Hindlimb muscle (tissue), 1 donor: ENCODE results near the gene HPS6. TPM values are rescaled to one million over a fixed set of nuclear protein-coding genes. Genes with fewer than 3 reads are reported as not detected.
A peak's percentile ranks its signal among the peaks of the same experiment; 100 is the strongest.

Source experiments
- DNase-seq: peaks from one replicate; pipeline ENCODE4 v3.0.0-alpha.2; 2013
- polyA plus RNA-seq: library from polyadenylated mRNA; unstranded; fragments of 120-200 nt; gene quantifications from one replicate; pipeline ENCODE4 v1.2.1, GENCODE V29; 2013; ENCODE audit not compliant: insufficient read length

Gene HPS6
- polyA plus RNA-seq, 1 donor, result 9.8 TPM

DNA sequence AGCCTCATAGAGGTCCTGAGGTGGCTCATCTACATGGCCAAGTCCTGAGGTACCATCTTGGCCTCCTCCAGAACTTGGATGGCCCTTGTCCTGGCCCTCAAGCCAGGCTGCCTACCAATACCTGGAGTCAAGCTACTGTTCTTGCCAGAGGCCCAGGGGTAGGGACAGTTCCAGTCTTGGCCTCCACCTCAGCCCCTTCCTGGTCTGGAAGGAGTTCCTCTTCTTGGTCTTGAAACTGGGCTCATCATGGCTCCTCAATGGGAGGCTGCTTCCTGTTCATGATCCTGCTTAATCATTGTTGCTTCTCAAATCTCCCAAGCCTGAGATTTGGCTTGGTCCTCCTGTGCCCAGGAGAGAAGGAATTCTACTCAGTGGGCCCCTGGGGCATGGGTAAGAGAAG is 3.9 kb downstream of the HPS6 start:
- DNase-seq, result no peak

DNA sequence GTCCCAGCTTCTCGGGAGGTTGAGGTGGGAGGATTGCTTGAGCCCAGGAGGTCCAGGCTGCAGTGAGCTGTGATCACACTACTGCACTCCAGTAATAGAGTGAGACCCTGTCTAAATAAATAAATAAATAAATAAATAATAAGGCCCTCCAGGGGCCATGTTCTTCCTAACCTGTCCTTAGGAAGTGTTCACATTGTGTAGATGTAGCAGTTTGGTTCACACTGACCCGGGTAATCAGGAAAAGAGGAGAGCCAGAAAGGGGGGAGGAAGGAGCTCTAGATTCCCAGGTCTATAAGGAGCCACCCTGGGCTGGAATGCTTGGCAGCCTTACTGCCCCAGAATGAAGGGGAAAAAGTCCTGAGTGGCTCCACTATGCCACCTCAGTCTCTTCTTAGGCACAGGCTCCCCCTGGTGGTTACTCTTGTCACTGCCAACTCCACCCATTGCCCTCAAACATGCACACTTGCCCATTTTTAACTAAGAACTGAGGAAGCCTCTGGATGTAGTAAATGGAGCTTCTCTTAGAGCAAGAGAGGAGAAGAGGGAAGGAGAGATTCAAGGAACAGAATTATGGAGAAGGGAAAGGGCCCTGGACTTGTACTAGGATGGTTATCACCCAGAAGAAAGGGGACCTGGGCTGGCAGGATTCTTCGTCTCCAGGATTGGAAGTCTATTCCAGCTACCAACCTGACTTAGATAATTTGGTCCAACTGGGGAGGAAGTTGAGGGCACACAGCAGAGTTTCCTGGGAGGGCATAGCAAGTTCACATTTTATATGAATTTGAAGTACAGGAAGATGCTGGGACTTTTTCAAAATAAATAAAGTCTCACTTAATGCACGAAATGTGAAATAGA is 7.8 kb downstream of the HPS6 start:
- DNase-seq, result peak; percentile 66

DNA sequence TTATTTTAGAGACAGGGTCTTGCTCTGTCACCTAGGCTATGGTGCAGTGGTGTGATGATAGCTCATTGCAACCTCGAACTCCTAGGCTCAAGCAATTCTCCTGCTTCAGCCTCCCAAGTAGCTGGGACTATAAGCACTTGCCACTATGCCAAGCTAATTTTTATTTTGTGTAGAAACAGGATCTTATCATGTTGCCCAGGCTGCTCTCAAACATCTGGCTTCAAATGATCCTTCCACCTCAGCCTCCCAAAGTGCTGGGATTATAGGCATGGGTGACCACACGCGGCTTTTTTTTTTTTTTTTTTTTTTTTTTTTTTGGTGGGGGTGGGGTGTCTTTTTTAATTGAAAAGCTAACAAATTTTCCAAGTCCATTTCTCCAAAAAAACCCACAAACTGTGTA is 18.4 kb downstream of the HPS6 start:
- no peak for DNase-seq

DNA sequence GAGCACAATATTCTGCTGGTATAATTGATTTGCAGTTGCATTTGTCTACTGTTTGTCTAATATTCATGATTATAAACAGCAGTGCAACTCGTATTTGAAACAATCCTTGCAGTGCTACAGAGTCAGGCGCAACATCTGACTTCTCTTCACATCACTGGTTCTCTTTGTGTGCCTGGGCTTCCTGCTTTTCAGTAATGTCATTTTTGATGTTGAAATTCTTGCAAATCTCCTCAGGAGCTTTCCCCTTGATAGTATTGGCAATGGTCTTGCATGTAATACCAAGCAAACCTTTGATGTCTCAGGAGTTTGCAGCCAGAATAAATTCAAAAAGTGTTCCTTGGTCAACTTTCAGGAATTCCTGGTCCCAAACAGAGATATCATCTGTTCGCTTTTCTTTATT is 20.2 kb downstream of the HPS6 start:
- no peak for DNase-seq

DNA sequence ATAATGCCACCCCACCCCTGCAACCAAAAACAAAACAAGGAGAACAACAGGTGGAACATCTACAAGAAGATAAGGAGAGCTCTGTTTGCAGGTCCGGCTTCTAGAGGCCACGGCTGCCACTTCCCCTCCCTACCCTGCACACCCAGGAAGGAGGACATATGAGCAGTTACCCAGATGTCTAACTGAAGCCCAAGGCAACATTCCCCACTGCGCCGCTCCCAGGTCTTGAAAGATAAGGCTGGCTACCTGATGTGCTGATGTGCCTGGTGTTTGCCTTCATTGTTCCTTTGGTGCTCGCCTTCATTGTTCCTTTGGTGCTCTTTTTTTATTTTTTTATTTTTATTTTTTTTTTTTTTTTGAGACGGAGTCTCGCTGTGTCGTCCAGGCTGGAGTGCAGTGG is 21.0 kb downstream of the HPS6 start:
- no peak for DNase-seq

DNA sequence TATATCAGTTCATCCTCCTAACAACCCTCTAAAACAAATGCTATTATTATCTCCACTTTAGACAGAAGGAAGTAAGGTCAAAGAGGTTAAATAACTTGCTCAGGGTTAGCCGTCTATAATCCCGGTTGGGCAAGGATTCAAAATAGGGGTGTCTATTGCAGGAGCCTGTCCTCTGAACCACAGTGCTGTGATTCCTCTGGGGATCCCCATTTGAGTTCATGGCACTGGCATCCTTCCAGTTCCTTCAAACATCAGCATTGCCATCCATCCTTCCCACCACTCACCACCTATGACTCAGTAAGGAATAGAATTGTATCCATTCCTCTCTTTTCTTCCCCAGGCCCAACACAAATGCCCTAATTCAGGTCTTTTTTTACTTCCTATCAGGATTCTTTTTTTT is 25.6 kb downstream of the HPS6 start:
- no peak for DNase-seq

DNA sequence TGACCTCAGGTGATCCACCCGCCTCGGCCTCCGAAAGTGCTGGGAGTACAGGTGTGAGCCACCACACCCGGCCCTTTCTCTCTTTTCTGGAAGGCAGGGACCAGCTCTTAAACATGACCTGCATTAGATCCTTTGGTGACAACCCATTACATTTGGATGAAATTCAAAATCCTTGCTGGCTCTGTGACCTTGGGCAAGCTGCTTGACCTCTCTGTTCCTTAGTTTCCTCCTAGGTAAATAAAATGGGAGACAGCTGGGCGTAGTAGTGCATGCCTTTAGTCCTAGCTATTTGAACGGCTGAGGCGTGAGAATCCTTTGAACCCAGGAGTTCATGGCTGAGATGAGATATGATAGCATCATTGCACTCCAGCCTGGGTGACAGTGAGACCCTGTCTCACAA is 31.3 kb downstream of the HPS6 start:
- no peak for DNase-seq

DNA sequence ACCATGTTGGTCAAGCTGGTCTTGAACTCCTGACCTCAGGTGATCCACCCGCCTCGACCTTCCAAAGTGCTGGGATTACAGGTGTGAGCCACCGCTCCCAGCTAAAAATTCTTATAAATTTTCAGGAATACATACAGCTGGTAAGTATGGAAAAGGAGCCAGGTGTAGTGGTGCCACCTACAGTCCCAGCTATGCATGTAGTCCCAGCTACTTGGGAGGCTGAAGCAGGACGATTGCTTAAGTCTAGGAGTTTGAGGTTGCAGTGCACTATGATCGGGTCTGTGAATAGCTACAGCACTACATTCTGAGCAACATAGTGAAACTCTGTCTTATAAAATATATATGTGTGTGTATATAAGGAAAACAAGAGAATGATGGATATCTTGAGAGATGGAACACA is 36.0 kb downstream of the HPS6 start:
- DNase-seq, result no peak

DNA sequence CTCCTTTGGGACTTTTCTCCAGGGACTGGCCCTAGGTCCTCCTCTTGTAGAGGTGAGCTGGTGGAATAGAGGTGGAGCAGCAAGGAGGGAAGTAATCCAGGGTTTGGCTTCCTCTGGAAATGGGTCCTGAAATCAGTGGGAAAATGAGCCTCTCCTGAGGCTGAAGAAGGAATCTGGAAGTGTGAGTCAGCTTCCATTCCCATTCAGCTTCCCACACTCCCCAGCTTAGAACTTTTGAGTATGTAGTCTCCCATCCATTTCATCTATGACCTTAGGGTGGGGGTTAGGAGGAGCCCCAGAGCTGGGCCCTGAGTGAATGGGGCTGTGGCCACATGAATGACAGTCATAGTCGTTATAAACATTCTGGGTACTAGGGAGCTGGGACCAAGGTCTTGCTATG is 37.3 kb downstream of the HPS6 start:
- DNase-seq, result no peak

DNA sequence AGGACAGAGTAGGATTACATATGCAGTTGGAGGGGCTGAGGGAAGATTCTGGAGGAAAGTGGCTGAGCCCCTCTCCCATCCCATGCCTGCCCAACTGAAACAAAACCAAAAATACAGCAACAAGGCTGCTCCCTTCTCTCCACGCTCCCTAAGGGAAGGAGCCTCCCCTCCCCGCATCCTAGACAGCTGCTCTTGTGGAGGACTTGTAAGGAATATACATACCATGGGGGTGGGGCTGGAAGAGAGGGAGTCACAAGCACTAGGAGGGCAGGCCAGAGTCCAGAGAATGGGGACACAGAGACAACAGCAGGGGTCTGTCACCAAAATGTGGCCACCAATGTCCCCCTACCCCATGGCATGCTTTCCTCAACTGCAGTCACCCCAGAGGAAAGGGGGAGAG is 41.8 kb downstream of the HPS6 start:
- no peak for DNase-seq

DNA sequence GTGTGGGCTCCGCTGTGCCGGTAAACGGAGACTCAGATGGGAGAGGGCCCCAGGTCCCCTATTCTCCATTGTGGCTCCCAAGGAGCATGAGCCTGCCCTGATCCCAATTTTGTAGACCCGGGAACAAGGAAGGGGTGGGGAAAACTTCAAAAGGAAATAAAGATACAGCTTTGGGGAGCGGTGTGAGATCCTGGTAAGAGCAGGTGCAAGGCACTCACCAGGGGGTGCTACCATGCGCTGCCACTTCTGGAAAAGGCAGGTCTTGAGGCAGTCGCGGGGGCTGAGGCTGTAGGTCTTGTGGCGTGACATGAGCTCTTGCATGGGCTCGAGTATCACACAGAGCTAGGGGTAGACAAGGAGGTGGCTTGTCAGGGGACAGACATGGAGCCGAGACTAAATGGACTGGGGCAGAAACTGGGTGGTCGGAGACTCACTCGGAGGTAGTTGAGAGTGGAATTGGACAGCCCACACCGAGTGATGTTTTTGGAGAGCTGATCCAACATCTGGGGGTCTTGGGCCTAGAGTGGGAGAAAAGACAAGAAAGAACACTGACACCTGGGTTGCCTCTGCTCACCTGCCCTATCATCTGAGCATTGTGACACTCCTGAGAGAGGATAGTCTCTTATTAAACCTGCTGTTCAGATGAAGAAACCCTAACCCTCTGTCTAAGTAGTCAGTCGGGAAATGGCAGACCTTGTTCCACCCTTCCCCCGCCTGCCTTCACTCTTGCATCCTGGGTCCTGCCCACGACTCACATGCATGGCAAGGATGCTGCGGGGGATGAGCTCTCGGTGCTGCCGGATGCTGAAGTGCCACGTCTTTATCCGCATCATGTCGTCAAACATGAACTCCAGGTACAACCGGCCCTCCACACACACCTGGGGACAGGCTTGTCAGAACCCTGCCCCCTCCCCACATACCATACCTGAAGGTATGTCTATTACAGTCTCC is 44.3 kb downstream of the HPS6 start:
- DNase-seq, result no peak

DNA sequence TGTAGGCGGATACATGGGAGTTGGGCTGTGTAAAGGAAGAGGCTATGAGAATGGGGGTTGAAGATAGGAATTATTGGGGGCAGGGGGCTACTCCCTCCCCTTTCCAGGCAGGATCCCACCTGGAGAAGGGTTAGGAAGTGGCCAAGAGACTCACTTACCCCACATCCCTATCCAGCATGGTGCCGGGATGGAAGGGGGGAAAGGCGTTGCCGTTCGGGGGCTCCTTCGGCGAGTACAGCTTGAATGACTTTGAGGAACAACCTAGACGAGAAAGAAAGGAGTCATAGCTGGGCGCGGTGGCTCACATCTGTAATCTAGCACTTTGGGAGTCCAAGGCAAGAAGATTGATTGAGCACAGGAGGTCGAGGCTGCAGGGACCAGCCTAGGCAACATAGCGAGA is 46.1 kb downstream of the HPS6 start:
- no peak for DNase-seq

DNA sequence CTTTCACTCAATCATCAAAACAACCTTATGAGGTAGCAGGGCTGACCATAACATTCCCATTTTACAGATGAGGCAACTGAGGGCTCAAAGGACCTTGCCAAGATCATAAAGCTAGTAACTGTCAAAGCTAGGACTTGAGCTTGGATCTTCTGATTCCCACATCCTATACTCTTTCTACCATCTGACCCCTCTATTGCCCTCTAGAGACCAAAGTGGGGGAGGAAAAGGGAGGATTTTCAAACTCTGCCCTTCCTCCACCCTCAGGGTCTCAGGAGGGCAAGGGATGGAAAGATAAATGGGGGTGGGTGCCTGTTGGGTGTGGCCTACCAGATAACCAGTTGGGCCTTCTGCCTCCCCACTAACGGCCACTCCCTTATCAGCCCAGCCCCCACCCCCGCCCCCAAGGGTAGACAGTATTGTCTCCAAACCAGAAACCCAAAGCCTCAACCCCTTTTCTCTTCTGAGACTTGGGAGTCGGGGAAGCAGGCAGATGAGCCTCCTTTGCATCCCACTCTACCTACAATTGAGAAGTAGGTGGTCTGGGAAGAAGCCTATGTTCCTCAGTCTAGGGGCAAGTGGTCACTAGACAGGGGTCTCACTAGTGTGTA is 47.2 kb downstream of the HPS6 start:
- no peak for DNase-seq

DNA sequence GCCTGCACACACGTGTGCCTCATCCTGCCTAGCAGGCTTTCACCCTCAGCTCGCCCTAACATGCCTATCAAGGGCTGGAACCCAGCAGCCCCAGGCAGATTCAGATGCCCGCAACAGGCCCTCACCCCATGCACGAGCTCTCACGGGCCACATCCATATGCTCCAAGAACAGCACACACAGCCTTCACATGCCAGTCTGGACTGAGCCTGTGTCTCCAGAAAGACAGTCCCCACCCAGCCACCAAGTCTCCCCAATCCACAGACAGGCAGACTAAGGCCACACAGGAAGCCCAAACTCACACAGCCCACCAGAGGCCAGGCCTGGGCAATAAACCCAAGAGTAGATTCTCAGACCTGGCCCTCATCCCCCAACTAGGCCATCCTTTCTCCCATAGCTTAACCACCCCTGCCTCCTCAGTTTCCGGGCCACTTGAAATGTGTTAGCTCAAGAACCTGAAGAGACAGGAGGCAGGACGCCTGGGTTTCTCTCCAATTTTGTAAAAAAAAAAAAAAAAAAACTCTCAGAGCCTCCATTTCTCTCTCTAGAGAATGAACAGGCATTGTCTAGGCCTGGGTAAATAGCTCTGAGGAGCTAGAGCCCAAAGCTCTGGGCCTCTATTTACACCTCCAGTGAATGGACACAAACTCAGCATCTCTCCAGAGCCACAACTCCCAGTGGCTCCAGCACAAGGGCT is 48.3 kb downstream of the HPS6 start:
- DNase-seq, result no peak

DNA sequence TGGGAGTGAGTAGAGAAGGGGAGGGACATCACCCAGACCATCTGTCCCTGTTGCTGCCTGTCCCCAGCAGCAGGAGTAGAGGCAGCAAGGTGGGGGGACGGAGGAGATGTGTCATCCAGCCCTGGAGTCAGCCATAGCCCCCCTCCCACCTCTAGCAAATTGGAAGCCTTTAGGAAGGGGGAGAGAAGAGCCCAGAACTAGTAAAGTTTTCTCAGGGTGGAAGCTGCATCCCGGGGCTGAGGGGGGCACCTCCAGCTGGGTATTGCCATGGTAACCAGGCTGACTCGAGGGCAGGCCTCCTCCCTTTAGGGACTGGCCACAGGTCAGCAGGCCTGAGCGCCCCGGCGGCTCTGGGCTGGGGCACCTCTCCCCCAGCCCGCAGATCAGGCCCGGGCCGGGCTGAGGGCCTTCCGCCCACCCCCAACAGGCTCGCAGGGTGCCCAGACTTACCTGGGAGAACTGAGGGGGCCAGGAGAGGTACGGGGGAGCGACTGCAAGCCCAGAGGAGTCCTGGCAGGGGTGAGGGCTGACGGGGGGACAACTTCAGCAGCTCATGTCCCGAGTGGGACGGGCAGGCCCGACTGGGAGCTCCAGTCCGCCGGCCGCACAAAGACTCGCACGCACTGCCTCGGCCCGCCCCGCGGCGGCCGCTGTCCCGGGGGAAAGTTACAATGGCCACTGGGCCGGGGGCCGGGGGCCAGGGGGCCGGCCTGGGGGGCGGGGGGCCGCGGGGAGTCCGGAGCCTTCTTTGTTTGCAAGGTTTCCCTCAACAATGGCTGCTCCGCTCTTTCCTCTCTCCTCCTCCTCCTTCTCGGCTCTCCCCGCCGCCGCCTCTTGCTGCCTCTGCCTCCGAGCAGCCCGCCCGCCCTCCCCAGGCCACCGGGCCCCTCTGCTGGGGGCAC is 49.1 kb downstream of the HPS6 start:
- no peak for DNase-seq

DNA sequence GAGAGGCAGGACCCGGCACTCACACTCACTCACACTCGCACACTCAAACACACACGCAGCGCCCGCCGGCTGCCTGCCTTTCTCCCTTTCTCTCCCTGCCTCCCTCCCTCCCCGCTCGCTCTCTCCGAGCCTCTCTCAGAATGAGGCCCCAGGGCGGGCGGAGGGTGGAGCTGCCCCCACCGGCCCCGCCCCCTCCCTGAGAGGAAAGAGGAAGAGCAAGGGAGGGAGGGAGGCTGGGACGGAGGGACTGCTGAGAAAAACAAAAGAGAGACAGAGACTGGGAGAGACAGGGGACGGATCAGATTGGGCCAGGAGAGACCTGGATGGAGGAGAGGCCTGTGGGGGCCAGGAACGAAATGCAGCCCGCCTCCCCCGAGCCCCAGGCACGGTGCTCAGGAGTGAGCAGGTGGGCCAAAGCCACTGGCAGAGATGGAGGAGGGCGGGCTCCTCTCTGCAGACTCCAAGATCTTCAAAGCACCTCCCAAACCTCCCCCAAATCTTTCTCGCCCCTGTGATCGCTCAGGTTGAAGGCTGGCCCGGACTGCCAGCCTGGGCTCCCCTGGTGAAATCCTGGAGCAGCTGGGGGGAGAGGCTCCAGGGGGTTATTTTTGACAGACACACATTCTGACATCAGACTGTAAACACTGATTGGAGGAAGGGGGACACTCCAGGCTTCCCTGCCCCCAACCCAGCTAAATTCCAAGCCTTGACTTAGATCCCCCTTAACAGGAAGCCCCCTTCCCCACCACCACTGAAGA is 49.9 kb downstream of the HPS6 start:
- peak; percentile 91 for DNase-seq

DNA sequence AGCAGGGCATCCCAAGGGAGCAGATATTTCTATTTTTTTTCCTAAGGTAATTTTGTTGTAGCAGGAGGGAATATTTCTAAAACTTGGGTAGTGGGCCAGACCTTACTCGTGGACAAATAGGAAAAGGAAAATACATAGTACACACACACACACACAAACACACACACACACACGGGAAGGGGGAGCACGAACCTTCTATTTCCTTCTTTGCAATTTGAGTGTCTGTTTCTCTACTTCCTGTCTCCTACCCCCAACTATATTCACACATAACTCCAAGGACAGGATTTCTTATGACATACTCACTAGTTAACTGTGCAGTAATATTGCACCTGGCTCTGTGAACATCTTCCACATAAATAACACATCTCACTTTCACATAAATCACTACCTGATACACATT is 50.6 kb downstream of the HPS6 start:
- DNase-seq, result no peak

DNA sequence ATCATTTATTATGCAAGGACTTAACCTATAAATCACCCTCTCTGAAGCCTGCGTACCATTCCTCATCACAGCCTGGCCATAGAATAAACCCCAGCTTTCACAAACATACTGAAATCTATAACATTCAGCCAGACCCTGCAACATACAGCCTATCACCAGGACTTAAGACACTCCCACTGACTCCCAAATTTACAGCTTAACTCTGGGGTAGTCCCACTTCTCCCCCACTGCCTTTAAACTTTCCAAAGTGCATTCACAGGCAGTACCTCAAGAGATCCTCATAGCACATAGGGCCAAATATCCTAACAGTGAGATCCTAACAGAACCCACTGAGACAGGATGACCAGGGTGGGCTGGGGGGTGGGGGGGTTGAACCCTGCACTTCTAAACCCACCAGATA is 51.5 kb downstream of the HPS6 start:
- DNase-seq, result no peak
